Endometrial microvascular endothelial cells (primary cell): Measurements from ENCODE around the gene C14orf119. TPM values are rescaled to one million over a fixed set of nuclear protein-coding genes. Genes with fewer than 3 reads are reported as not detected.

Experiments used
- in situ Hi-C: cut with HindIII; loops from 2 replicates; pipeline ENCODE4 v1.10.0; 2017; ENCODE audit warnings: low sequenced_read_pairs, low pct_unique_long_range_greater_than_20kb; ENCODE audit errors: inconsistent ontology term
- total RNA-seq: library from RNA; depleted of rRNA; stranded (reverse); fragments of >200 nt; gene quantifications from one replicate; pipeline ENCODE4 v1.2.3, GENCODE V29; 2015; ENCODE audit errors: inconsistent ontology term

C14orf119 gene
- total RNA-seq, 1 donor from 2014 or later = 51.6 TPM

- in situ Hi-C loops = loop anchor here (25.0 kb wide), 1 partner anchor 91 kb away; the partner anchor contains the start of gene AJUBA
Observed at GRCh38 chr14:23078692-23079116, 16.6 kb upstream of the C14orf119 start.

GRCh38 chr14:23079716-23080115 lies 15.6 kb upstream of the C14orf119 start:
- in situ Hi-C loops = loop anchor here (25.0 kb wide), 1 partner anchor 92 kb away; the partner anchor contains the start of gene AJUBA

GRCh38 chr14:23080474-23080873 lies 14.8 kb upstream of the C14orf119 start:
- in situ Hi-C loops = loop anchor here (25.0 kb wide), 1 partner anchor 93 kb away; the partner anchor contains the start of gene AJUBA

- in situ Hi-C loops = loop anchor here (25.0 kb wide), 1 partner anchor 98 kb away; the partner anchor contains the start of gene AJUBA
Observed at GRCh38 chr14:23085458-23085857, 9.8 kb upstream of the C14orf119 start.

- in situ Hi-C loops = loop anchor here (25.0 kb wide), 1 partner anchor 99 kb away; the partner anchor contains the start of gene AJUBA
Observed at GRCh38 chr14:23086565-23086964, 8.7 kb upstream of the C14orf119 start.

- in situ Hi-C loops = loop anchor here (25.0 kb wide), 1 partner anchor 102 kb away; the partner anchor contains the start of gene AJUBA
Observed at GRCh38 chr14:23089498-23090253, 5.6 kb upstream of the C14orf119 start.

GRCh38 chr14:23090254-23090636 lies 5.1 kb upstream of the C14orf119 start:
- in situ Hi-C loops = loop anchor here (25.0 kb wide), 1 partner anchor 103 kb away; the partner anchor contains the start of gene AJUBA

- in situ Hi-C loops = loop anchor here (25.0 kb wide), 1 partner anchor 104 kb away; the partner anchor contains the start of gene AJUBA
Observed at GRCh38 chr14:23091294-23092225, 3.7 kb upstream of the C14orf119 start.

- in situ Hi-C loops = loop anchor here (25.0 kb wide), 1 partner anchor 106 kb away; the partner anchor contains the start of gene AJUBA
Observed at GRCh38 chr14:23093104-23093503, 2.2 kb upstream of the C14orf119 start.

GRCh38 chr14:23093526-23093925 lies 1.8 kb upstream of the C14orf119 start:
- in situ Hi-C loops = loop anchor here (25.0 kb wide), 1 partner anchor 106 kb away; the partner anchor contains the start of gene AJUBA

GRCh38 chr14:23093991-23094665 lies 1.2 kb upstream of the C14orf119 start:
- in situ Hi-C loops = loop anchor here (25.0 kb wide), 1 partner anchor 107 kb away; the partner anchor contains the start of gene AJUBA

- in situ Hi-C loops = loop anchor here (25.0 kb wide), 1 partner anchor 107 kb away; the partner anchor contains the start of gene AJUBA
Observed at GRCh38 chr14:23094666-23095195, 574 bp upstream of the C14orf119 start, which contains the start of gene ACIN1. Gene ACIN1, minus strand, starts transcription at chr14:23095136. Its CDS starts 24 bp downstream, at chr14:23095112.

GRCh38 chr14:23097786-23098185 lies 2.5 kb downstream of the C14orf119 start:
- in situ Hi-C loops = loop anchor here (25.0 kb wide), 1 partner anchor 110 kb away; the partner anchor contains the start of gene AJUBA

- in situ Hi-C loops = loop anchor here (25.0 kb wide), 1 partner anchor 112 kb away; the partner anchor contains the start of gene AJUBA
Observed at GRCh38 chr14:23099212-23099861, 4.0 kb downstream of the C14orf119 start.

GRCh38 chr14:23101213-23101970 lies 6.1 kb downstream of the C14orf119 start:
- in situ Hi-C loops = no loop called here

- in situ Hi-C loops = no loop called here
Observed at GRCh38 chr14:23101986-23102625, 6.8 kb downstream of the C14orf119 start.
